Lung (tissue), 12 donors: ENCODE results near the gene RNF208. TPM values are rescaled to one million over a fixed set of nuclear protein-coding genes. Genes with fewer than 3 reads are reported as not detected.

ENCODE experiments used
- ATAC-seq: fragments of 200-7000 bp; cut with Tn5 transposase; one replicate; pipeline ENCODE4 v1.9.1; 2020; ENCODE audit warnings: moderate number of reproducible peaks; ENCODE audit not compliant: insufficient read depth, low FRiP score
- DNase-seq, 3 donors: peaks; one replicate each; pipeline ENCODE4 v3.0.0-alpha.2; 2013 to 2017
- H3K27ac ChIP-seq, 2 donors: one replicate each; pipeline ENCODE4 v1.5.1; 2013; ENCODE audit warnings: mild to moderate bottlenecking in 2 of 2, moderate library complexity in 2 of 2, control low read depth in 1 of 2, inconsistent platforms in 1 of 2, low read depth in 1 of 2, low read length in 1 of 2
- H3K27me3 ChIP-seq, 3 donors: one replicate each; pipeline ENCODE4 v1.5.1; 2013; ENCODE audit warnings: low read length in 2 of 3; ENCODE audit not compliant: control insufficient read depth in 3 of 3, insufficient read depth in 3 of 3
- H3K36me3 ChIP-seq, 4 donors: one replicate each; pipeline ENCODE4 v1.5.1; 2013; ENCODE audit warnings: low read length in 4 of 4, mild to moderate bottlenecking in 1 of 4, moderate library complexity in 1 of 4; ENCODE audit not compliant: control insufficient read depth in 4 of 4, insufficient read depth in 4 of 4
- H3K4me1 ChIP-seq, 5 donors: one replicate each; pipeline ENCODE4 v1.5.1; 2013; ENCODE audit warnings: low read length in 5 of 5, mild to moderate bottlenecking in 2 of 5, moderate library complexity in 1 of 5; ENCODE audit not compliant: control insufficient read depth in 5 of 5, insufficient read depth in 5 of 5
- H3K4me3 ChIP-seq: one replicate; pipeline ENCODE4 v1.5.1; 2013; ENCODE audit warnings: mild to moderate bottlenecking, control low read depth, moderate library complexity
- H3K9ac ChIP-seq, 2 donors: one replicate each; pipeline ENCODE4 v1.5.1; 2013; ENCODE audit warnings: low read length in 2 of 2, control low read depth in 1 of 2; ENCODE audit not compliant: insufficient read depth in 1 of 2
- H3K9me3 ChIP-seq, 4 donors: one replicate each; pipeline ENCODE4 v1.5.1; 2013; ENCODE audit warnings: low read length in 3 of 4, mild to moderate bottlenecking in 1 of 4, moderate library complexity in 1 of 4; ENCODE audit not compliant: control insufficient read depth in 4 of 4, insufficient read depth in 3 of 4
- CTCF ChIP-seq: IDR thresholded peaks from 2 replicates; pipeline ENCODE4 v1.5.1; 2012; ENCODE audit warnings: mild to moderate bottlenecking; ENCODE audit errors: control extremely low read depth, extremely low read depth
- WGBS, 2 donors: extraction: QIAGEN DNeasy Blood & Tissue Kit; methylation state at CpG; one replicate each; pipeline ENCODE4 v1.1.7; 2013; 5-methylcytosine and 5-hydroxymethylcytosine counted together
- polyA plus RNA-seq, 2 donors: library from polyadenylated mRNA; stranded (reverse); fragments of 200-250 nt; gene quantifications; one replicate each; pipeline ENCODE4 v1.2.1, GENCODE V29; 2013
- total RNA-seq, 2 donors: library from RNA; depleted of rRNA in 1 of 2; stranded (reverse); fragments of >200 nt in 1 of 2; gene quantifications; one replicate each; pipeline ENCODE4 v1.2.1, GENCODE V29; 2014 to 2021
- donor health status: control.
- donor health status: control.
- donor health status: Bipolar disorder and iron deficiency.
- donor health status: healthy.
- donor health status: DM: yes; HTN: yes; CAD: no.

The RNF208 gene
- total and polyA plus RNA-seq, 4 donors, result 1.7 to 12.0 (median 5.3) TPM

DNA sequence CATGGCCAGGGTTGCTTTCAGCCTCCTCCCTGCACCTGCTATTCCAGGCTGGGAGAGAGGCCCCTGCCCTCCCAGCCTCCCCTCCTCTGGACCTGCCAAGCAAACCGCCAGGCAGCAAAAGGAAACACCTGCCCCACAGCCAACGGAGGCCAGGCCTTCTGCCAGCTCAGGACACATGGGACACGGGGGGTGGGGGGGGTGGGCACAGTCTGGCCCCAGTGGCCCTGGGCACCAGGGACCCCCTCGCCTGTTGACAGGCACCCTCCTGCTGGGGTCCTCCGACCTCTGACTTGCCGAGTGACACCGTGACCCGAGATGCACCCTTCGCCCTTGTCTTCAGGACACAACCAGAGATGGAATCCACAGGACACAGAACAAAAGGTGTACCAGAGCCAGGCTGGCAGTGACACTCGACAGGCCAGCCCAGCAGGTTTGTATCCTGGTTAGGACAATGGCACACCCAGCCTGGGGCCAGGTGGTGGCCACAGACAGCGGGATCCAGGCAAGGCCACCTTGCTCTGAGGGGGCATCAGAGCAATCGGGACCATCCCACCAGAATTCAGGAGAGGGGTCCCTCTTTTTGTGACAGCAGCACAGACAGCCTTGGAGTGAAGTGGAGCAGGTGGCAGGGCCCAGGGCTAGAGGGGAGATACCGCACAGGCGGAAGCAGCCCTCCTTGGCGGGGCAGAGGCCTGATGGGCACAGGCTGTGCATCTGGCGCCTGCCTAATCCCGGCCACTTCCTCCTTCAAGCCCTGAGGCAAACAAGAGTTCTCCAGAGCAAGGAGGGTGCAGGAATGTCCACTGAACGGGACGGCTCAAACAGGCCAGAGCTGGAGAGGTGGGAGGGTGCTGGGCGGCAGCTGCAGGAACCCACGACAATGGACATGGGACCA is 48.9 kb downstream of the RNF208 start:
- peaks cover 0 to 10% (median 0%) of the 10 kb centered on the region in 4 donors for H3K36me3 ChIP-seq
- DNase-seq (no peak), ATAC-seq (no peak)
- no peak overlapping the region for H3K4me3 ChIP-seq
- no peak overlapping the region for H3K9ac ChIP-seq
- no peak for TF ChIP-seq CTCF
- H3K27ac ChIP-seq, result no peak overlapping the region
- no peaks in the 10 kb centered on the region for H3K9me3 ChIP-seq
- peaks cover 0 to 11% (median 10%) of the 10 kb centered on the region in 3 donors for H3K27me3 ChIP-seq
- H3K4me1 ChIP-seq, result peaks cover 0 to 19% (median 0%) of the 10 kb centered on the region in 5 donors
- WGBS, 2 donors, result 37 to 49% methylated on average over 20 to 21 of the region's 21 CpGs

- 81 to 87% methylated on average over 22 of the region's 22 CpGs for WGBS, 2 donors
- Histone ChIP-seq H3K36me3 (no peaks in the 10 kb centered on the region), H3K4me1 (peaks cover 0 to 21% (median 0%) of the 10 kb centered on the region in 5 donors), H3K9me3 (no peaks in the 10 kb centered on the region), H3K27me3 (peaks cover 0 to 25% (median 17%) of the 10 kb centered on the region in 3 donors), H3K9ac (no peak overlapping the region), H3K27ac (no peak overlapping the region), H3K4me3 (no peak overlapping the region)
- no peak for ATAC-seq
- TF ChIP-seq CTCF, result no peak
- no peak for DNase-seq
Observed at GRCh38 chr9:137171149-137171900, 50.7 kb downstream of the RNF208 start.

DNA sequence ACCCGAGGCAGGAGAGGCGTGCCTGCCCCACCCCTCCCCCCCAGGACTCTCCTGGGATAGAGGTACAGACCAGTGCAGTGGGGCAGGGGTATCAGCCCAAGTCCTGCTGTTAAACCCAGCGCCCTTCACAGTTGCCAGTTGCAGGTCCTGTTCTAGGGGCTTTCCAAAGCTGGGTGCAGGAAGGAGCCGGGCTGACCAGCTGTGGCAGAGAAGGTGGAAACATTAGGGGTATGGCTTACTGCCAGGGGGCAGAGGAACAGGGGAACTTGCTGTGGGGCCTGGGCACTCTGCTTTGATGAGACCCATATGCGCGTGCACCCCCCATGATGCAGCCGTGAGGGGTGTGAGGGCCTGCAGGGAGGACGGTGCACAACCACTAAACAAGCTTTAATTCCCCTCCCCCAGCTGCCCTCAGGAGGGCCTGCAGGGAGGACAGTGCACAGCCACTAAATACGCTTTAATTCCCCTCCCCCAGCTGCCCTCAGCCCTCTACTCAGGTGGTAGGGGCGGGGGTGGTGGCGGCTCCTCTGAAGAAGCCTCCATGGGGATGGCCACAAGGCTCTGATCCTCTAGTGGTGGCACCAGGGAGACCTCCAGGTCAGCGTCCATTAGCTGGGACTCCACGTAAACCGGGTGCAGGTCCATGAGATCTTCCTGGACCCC is 51.4 kb downstream of the RNF208 start:
- Histone ChIP-seq H3K27ac (no peak overlapping the region), H3K4me3 (no peak overlapping the region), H3K27me3 (peaks cover 6 to 30% (median 18%) of the 10 kb centered on the region in 3 donors), H3K4me1 (peaks cover 0 to 21% (median 0%) of the 10 kb centered on the region in 5 donors), H3K9me3 (no peaks in the 10 kb centered on the region), H3K9ac (no peak overlapping the region), H3K36me3 (no peaks in the 10 kb centered on the region)
- no peak for TF ChIP-seq CTCF
- WGBS, 2 donors, result 44 to 54% methylated on average over 14 of the region's 14 CpGs
- DNase-seq (no peak), ATAC-seq (no peak)

Other genes starting within 250 kb of the RNF208 start
Only the 30 nearest of the 32 such genes appear.
- 10 to 100 TPM; 16.6 to 58.1 TPM for gene PAXX, start 229.8 kb downstream of the RNF208 start, total RNA-seq
- 100 to 1,000 TPM in 1 of 2 donors, 10 to 100 TPM in 1; 60.7 to 172 TPM for gene PAXX, start 229.8 kb downstream of the RNF208 start, polyA plus RNA-seq
- gene CLIC3, start 225.7 kb downstream of the RNF208 start, total RNA-seq, result 100 to 1,000 TPM in 1 of 2 donors, 10 to 100 TPM in 1; 72.0 to 115 TPM
- 10 to 100 TPM; 17.2 to 90.2 TPM for gene CLIC3, start 225.7 kb downstream of the RNF208 start, polyA plus RNA-seq
- 10 to 100 TPM; 13.4 to 39.0 TPM for gene ABCA2, start 194.0 kb downstream of the RNF208 start, total RNA-seq
- gene ABCA2, start 194.0 kb downstream of the RNF208 start, polyA plus RNA-seq, result 10 to 100 TPM; 14.8 to 18.1 TPM
- gene FUT7, start 190.2 kb downstream of the RNF208 start, total RNA-seq, result 1 to 10 TPM in 1 of 2 donors, under 1 TPM in 1; 0.37 to 1.0 TPM
- 1 to 10 TPM in 1 of 2 donors, under 1 TPM in 1; 0.45 to 5.5 TPM for gene FUT7, start 190.2 kb downstream of the RNF208 start, polyA plus RNA-seq
- gene NPDC1, start 176.1 kb downstream of the RNF208 start, total RNA-seq, result 10 to 100 TPM; 28.7 to 99.3 TPM
- gene NPDC1, start 176.1 kb downstream of the RNF208 start, polyA plus RNA-seq, result 10 to 100 TPM; 49.0 to 87.5 TPM
- 1 to 10 TPM; 1.8 to 3.2 TPM for gene ENTPD2, start 168.2 kb downstream of the RNF208 start, total RNA-seq
- under 1 TPM; 0.39 to 0.53 TPM for gene ENTPD2, start 168.2 kb downstream of the RNF208 start, polyA plus RNA-seq
- 1 to 10 TPM; 1.4 to 1.7 TPM for gene SAPCD2, start 151.7 kb downstream of the RNF208 start, total RNA-seq
- gene SAPCD2, start 151.7 kb downstream of the RNF208 start, polyA plus RNA-seq, result 1 to 10 TPM; 1.3 to 2.1 TPM
- gene UAP1L1, start 144.7 kb downstream of the RNF208 start, total RNA-seq, result 10 to 100 TPM; 12.2 to 35.5 TPM
- gene UAP1L1, start 144.7 kb downstream of the RNF208 start, polyA plus RNA-seq, result 10 to 100 TPM; 14.5 to 19.7 TPM
- gene MAN1B1, start 135.3 kb downstream of the RNF208 start, total RNA-seq, result 10 to 100 TPM; 56.7 to 70.9 TPM
- gene MAN1B1, start 135.3 kb downstream of the RNF208 start, polyA plus RNA-seq, result 10 to 100 TPM; 40.3 to 56.9 TPM
- gene DPP7, start 107.5 kb downstream of the RNF208 start, total RNA-seq, result 100 to 1,000 TPM in 1 of 2 donors, 10 to 100 TPM in 1; 48.0 to 236 TPM
- 100 to 1,000 TPM; 220 to 436 TPM for gene DPP7, start 107.5 kb downstream of the RNF208 start, polyA plus RNA-seq
- under 1 TPM; 0.06 to 0.49 TPM for gene GRIN1, start 83.1 kb downstream of the RNF208 start, total RNA-seq
- under 1 TPM; 0.18 to 0.51 TPM for gene GRIN1, start 83.1 kb downstream of the RNF208 start, polyA plus RNA-seq
- 1 to 10 TPM in 1 of 2 donors, under 1 TPM in 1; 0.77 to 5.2 TPM for gene LRRC26, start 52.2 kb downstream of the RNF208 start, total RNA-seq
- gene LRRC26, start 52.2 kb downstream of the RNF208 start, polyA plus RNA-seq, result under 1 TPM; 0.12 to 0.37 TPM
- not detected for gene TMEM210, start 50.2 kb downstream of the RNF208 start, total RNA-seq
- not detected for gene TMEM210, start 50.2 kb downstream of the RNF208 start, polyA plus RNA-seq
- gene ANAPC2, start 33.7 kb downstream of the RNF208 start, total RNA-seq, result 10 to 100 TPM; 31.9 to 60.9 TPM
- 10 to 100 TPM; 32.3 to 50.0 TPM for gene ANAPC2, start 33.7 kb downstream of the RNF208 start, polyA plus RNA-seq
- 10 to 100 TPM; 40.8 to 87.0 TPM for gene SSNA1, start 33.6 kb downstream of the RNF208 start, total RNA-seq
- 100 to 1,000 TPM; 114 to 144 TPM for gene SSNA1, start 33.6 kb downstream of the RNF208 start, polyA plus RNA-seq
- gene TPRN, start 21.5 kb downstream of the RNF208 start, total RNA-seq, result 10 to 100 TPM in 1 of 2 donors, 1 to 10 TPM in 1; 8.9 to 30.6 TPM
- 10 to 100 TPM; 12.6 to 18.3 TPM for gene TPRN, start 21.5 kb downstream of the RNF208 start, polyA plus RNA-seq
- 10 to 100 TPM; 26.0 to 35.8 TPM for gene TMEM203, start 16.6 kb downstream of the RNF208 start, total RNA-seq
- gene TMEM203, start 16.6 kb downstream of the RNF208 start, polyA plus RNA-seq, result 10 to 100 TPM; 31.8 to 39.3 TPM
- 10 to 100 TPM in 1 of 2 donors, 1 to 10 TPM in 1; 4.5 to 22.0 TPM for gene NDOR1, start 16.5 kb downstream of the RNF208 start, total RNA-seq
- 10 to 100 TPM; 11.8 to 12.2 TPM for gene NDOR1, start 16.5 kb downstream of the RNF208 start, polyA plus RNA-seq
- gene CYSRT1, start 2.9 kb upstream of the RNF208 start, total RNA-seq, result under 1 TPM in 1 of 2 donors, not detected in 1; 0.92 TPM
- 1 to 10 TPM in 1 of 2 donors, under 1 TPM in 1; 0.70 to 2.7 TPM for gene CYSRT1, start 2.9 kb upstream of the RNF208 start, polyA plus RNA-seq
- gene RNF224, start 5.3 kb upstream of the RNF208 start, total RNA-seq, result 1 to 10 TPM in 1 of 2 donors, under 1 TPM in 1; 0.52 to 1.1 TPM
- gene RNF224, start 5.3 kb upstream of the RNF208 start, polyA plus RNA-seq, result 1 to 10 TPM in 1 of 2 donors, under 1 TPM in 1; 0.24 to 1.1 TPM
- under 1 TPM in 1 of 2 donors, not detected in 1; 0.65 TPM for gene SLC34A3, start 8.7 kb upstream of the RNF208 start, total RNA-seq
- under 1 TPM; 0.03 to 0.12 TPM for gene SLC34A3, start 8.7 kb upstream of the RNF208 start, polyA plus RNA-seq
- 100 to 1,000 TPM; 163 to 505 TPM for gene TUBB4B, start 19.0 kb upstream of the RNF208 start, total RNA-seq
- 100 to 1,000 TPM; 326 to 338 TPM for gene TUBB4B, start 19.0 kb upstream of the RNF208 start, polyA plus RNA-seq
- not detected for gene STPG3, start 29.0 kb upstream of the RNF208 start, total RNA-seq
- under 1 TPM in 1 of 2 donors, not detected in 1; 0.18 TPM for gene STPG3, start 29.0 kb upstream of the RNF208 start, polyA plus RNA-seq
- 10 to 100 TPM; 30.4 to 56.2 TPM for gene NELFB, start 33.1 kb upstream of the RNF208 start, total RNA-seq
- 10 to 100 TPM; 37.3 to 51.1 TPM for gene NELFB, start 33.1 kb upstream of the RNF208 start, polyA plus RNA-seq
- gene TOR4A, start 55.5 kb upstream of the RNF208 start, total RNA-seq, result 10 to 100 TPM; 12.1 to 42.5 TPM
- gene TOR4A, start 55.5 kb upstream of the RNF208 start, polyA plus RNA-seq, result 10 to 100 TPM in 1 of 2 donors, 1 to 10 TPM in 1; 9.6 to 29.2 TPM
- gene NRARP, start 80.0 kb upstream of the RNF208 start, total RNA-seq, result 10 to 100 TPM in 1 of 2 donors, 1 to 10 TPM in 1; 5.2 to 10.8 TPM
- 1 to 10 TPM; 2.1 to 6.4 TPM for gene NRARP, start 80.0 kb upstream of the RNF208 start, polyA plus RNA-seq
- 10 to 100 TPM; 17.5 to 21.5 TPM for gene EXD3, start 200.9 kb upstream of the RNF208 start, total RNA-seq
- gene EXD3, start 200.9 kb upstream of the RNF208 start, polyA plus RNA-seq, result 10 to 100 TPM in 1 of 2 donors, 1 to 10 TPM in 1; 8.6 to 30.5 TPM
- gene NOXA1, start 201.2 kb upstream of the RNF208 start, total RNA-seq, result 10 to 100 TPM in 1 of 2 donors, 1 to 10 TPM in 1; 3.1 to 10.1 TPM
- gene NOXA1, start 201.2 kb upstream of the RNF208 start, polyA plus RNA-seq, result 10 to 100 TPM in 1 of 2 donors, 1 to 10 TPM in 1; 2.1 to 11.7 TPM
- gene ENTPD8, start 219.1 kb upstream of the RNF208 start, total RNA-seq, result under 1 TPM; 0.14 to 0.28 TPM
- gene ENTPD8, start 219.1 kb upstream of the RNF208 start, polyA plus RNA-seq, result under 1 TPM; 0.08 to 0.45 TPM
- 10 to 100 TPM; 13.8 to 34.1 TPM for gene NSMF, start 237.1 kb upstream of the RNF208 start, total RNA-seq
- gene NSMF, start 237.1 kb upstream of the RNF208 start, polyA plus RNA-seq, result 10 to 100 TPM; 26.1 to 39.8 TPM